Stimulated activated memory B cell treated with anti-CD40 and anti-IgM and Interleukin-4, amounts not matched to agents 10 μg/mL and 1 μg/mL and 100 μg/mL, for 72 hours (primary cell): ENCODE measurements around the gene DNAJB13.
A peak's percentile ranks its signal among the peaks of the same experiment; 100 is the strongest.

Source experiments
- ATAC-seq: fragments of 150-1000 bp; cut with Tn5 transposase; 2 replicates; pipeline ENCODE4 v1.10.0; 2021
- H3K27ac Mint-ChIP-seq: one replicate; pipeline ENCODE4 v1.8.0; 2022; ENCODE audit warnings: mild to moderate bottlenecking, mixed read lengths
- H3K27me3 Mint-ChIP-seq: one replicate; pipeline ENCODE4 v1.8.0; 2022; ENCODE audit warnings: mixed read lengths
- H3K36me3 Mint-ChIP-seq: one replicate; pipeline ENCODE4 v1.8.0; 2022; ENCODE audit warnings: mixed read lengths
- H3K4me1 Mint-ChIP-seq: one replicate; pipeline ENCODE4 v1.8.0; 2022; ENCODE audit warnings: mixed read lengths
- H3K4me3 Mint-ChIP-seq: one replicate; pipeline ENCODE4 v1.8.0; 2022; ENCODE audit warnings: mild to moderate bottlenecking, moderate library complexity, mixed read lengths
- H3K9me3 Mint-ChIP-seq: one replicate; pipeline ENCODE4 v1.8.0; 2022; ENCODE audit warnings: mixed read lengths

The DNAJB13 gene

GRCh38 chr11:73997120-73997770 is 46.4 kb downstream of the DNAJB13 start:
- H3K4me3 Mint-ChIP-seq = no peak overlapping the region
- ATAC-seq = peak; percentile 73
- H3K9me3 Mint-ChIP-seq = no peaks in the 10 kb centered on the region
- peaks cover 63% of the 10 kb centered on the region for H3K4me1 Mint-ChIP-seq
- H3K36me3 Mint-ChIP-seq = peaks cover 9% of the 10 kb centered on the region
- no peaks in the 10 kb centered on the region for H3K27me3 Mint-ChIP-seq
- H3K27ac Mint-ChIP-seq = peak overlapping the region; percentile 91

- ATAC-seq = no peak
- H3K36me3 Mint-ChIP-seq = peaks cover 23% of the 10 kb centered on the region
- H3K9me3 Mint-ChIP-seq = no peaks in the 10 kb centered on the region
Measured at GRCh38 chr11:73998846-73999575, 48.2 kb downstream of the DNAJB13 start.

GRCh38 chr11:73999581-74000306 is 48.9 kb downstream of the DNAJB13 start:
- no peak for ATAC-seq
- Mint-ChIP-seq H3K36me3 (peaks cover 23% of the 10 kb centered on the region), H3K27ac (peak overlapping the region; percentile 78), H3K9me3 (no peaks in the 10 kb centered on the region), H3K27me3 (no peaks in the 10 kb centered on the region), H3K4me1 (peaks cover 48% of the 10 kb centered on the region), H3K4me3 (no peak overlapping the region)

More at GRCh38 chr11:73998846-73999575, 48.2 kb downstream of the DNAJB13 start:
- Mint-ChIP-seq H3K27me3 (no peaks in the 10 kb centered on the region), H3K4me1 (peaks cover 50% of the 10 kb centered on the region), H3K4me3 (no peak overlapping the region), H3K27ac (peak overlapping the region; percentile 78)

- peaks cover 23% of the 10 kb centered on the region for H3K36me3 Mint-ChIP-seq
- peaks cover 47% of the 10 kb centered on the region for H3K4me1 Mint-ChIP-seq
- no peaks in the 10 kb centered on the region for H3K9me3 Mint-ChIP-seq
- H3K27me3 Mint-ChIP-seq = no peaks in the 10 kb centered on the region
- peak overlapping the region; percentile 78 for H3K27ac Mint-ChIP-seq
- no peak for ATAC-seq
- no peak overlapping the region for H3K4me3 Mint-ChIP-seq
Measured at GRCh38 chr11:74000307-74001133, 49.7 kb downstream of the DNAJB13 start.

GRCh38 chr11:74001822-74002286 is 51.0 kb downstream of the DNAJB13 start:
- no peak for ATAC-seq
- Mint-ChIP-seq H3K27me3 (no peaks in the 10 kb centered on the region), H3K36me3 (peaks cover 23% of the 10 kb centered on the region), H3K9me3 (no peaks in the 10 kb centered on the region), H3K4me1 (peaks cover 47% of the 10 kb centered on the region), H3K27ac (peak overlapping the region; percentile 42), H3K4me3 (no peak overlapping the region)

GRCh38 chr11:74002832-74003231 is 52.0 kb downstream of the DNAJB13 start:
- H3K27me3 Mint-ChIP-seq = no peaks in the 10 kb centered on the region
- peak overlapping the region; percentile 42 for H3K27ac Mint-ChIP-seq
- no peaks in the 10 kb centered on the region for H3K9me3 Mint-ChIP-seq
- H3K36me3 Mint-ChIP-seq = peaks cover 23% of the 10 kb centered on the region
- ATAC-seq = no peak
- no peak overlapping the region for H3K4me3 Mint-ChIP-seq
- H3K4me1 Mint-ChIP-seq = peaks cover 38% of the 10 kb centered on the region

GRCh38 chr11:74004046-74004695 is 53.3 kb downstream of the DNAJB13 start:
- H3K27ac Mint-ChIP-seq = peak overlapping the region; percentile 42
- no peaks in the 10 kb centered on the region for H3K9me3 Mint-ChIP-seq
- no peak for ATAC-seq
- no peak overlapping the region for H3K4me3 Mint-ChIP-seq
- H3K4me1 Mint-ChIP-seq = peaks cover 38% of the 10 kb centered on the region
- peaks cover 23% of the 10 kb centered on the region for H3K36me3 Mint-ChIP-seq
- no peaks in the 10 kb centered on the region for H3K27me3 Mint-ChIP-seq

- Mint-ChIP-seq H3K27me3 (no peaks in the 10 kb centered on the region), H3K27ac (peak overlapping the region; percentile 28), H3K9me3 (no peaks in the 10 kb centered on the region), H3K4me1 (peaks cover 36% of the 10 kb centered on the region), H3K36me3 (peaks cover 23% of the 10 kb centered on the region), H3K4me3 (no peak overlapping the region)
- ATAC-seq = peak; percentile 89
Measured at GRCh38 chr11:74004759-74005615, 54.2 kb downstream of the DNAJB13 start.

GRCh38 chr11:74005721-74006517 is 55.1 kb downstream of the DNAJB13 start:
- H3K27me3 Mint-ChIP-seq = no peaks in the 10 kb centered on the region
- H3K9me3 Mint-ChIP-seq = no peaks in the 10 kb centered on the region
- no peak for ATAC-seq
- H3K36me3 Mint-ChIP-seq = peaks cover 29% of the 10 kb centered on the region
- H3K4me1 Mint-ChIP-seq = peaks cover 43% of the 10 kb centered on the region
- H3K27ac Mint-ChIP-seq = no peak overlapping the region
- H3K4me3 Mint-ChIP-seq = no peak overlapping the region

- Mint-ChIP-seq H3K27me3 (no peaks in the 10 kb centered on the region), H3K9me3 (no peaks in the 10 kb centered on the region), H3K27ac (no peak overlapping the region), H3K4me1 (peaks cover 52% of the 10 kb centered on the region), H3K36me3 (peaks cover 31% of the 10 kb centered on the region), H3K4me3 (no peak overlapping the region)
- no peak for ATAC-seq
Measured at GRCh38 chr11:74006743-74007304, 56.0 kb downstream of the DNAJB13 start.

GRCh38 chr11:74007691-74008372 is 57.0 kb downstream of the DNAJB13 start:
- Mint-ChIP-seq H3K9me3 (no peaks in the 10 kb centered on the region), H3K27ac (no peak overlapping the region), H3K27me3 (no peaks in the 10 kb centered on the region), H3K36me3 (peaks cover 30% of the 10 kb centered on the region), H3K4me3 (no peak overlapping the region), H3K4me1 (peaks cover 62% of the 10 kb centered on the region)
- no peak for ATAC-seq

GRCh38 chr11:74008373-74009229 is 57.8 kb downstream of the DNAJB13 start, which contains the start of gene UCP3:
UCP3 (minus strand) TSS chr11:74009085; CDS start chr11:74007042, 2,043 bp downstream.
- no peaks in the 10 kb centered on the region for H3K9me3 Mint-ChIP-seq
- H3K27ac Mint-ChIP-seq = peak within 1 kb of the TSS; percentile 94
- no peak for ATAC-seq
- no peaks in the 10 kb centered on the region for H3K27me3 Mint-ChIP-seq
- no peak within 1 kb of the TSS for H3K4me3 Mint-ChIP-seq
- H3K36me3 Mint-ChIP-seq = peaks cover 22% of the 10 kb centered on the region
- H3K4me1 Mint-ChIP-seq = peaks cover 64% of the 10 kb centered on the region
